Body of pancreas (tissue), 4 donors: Measurements from ENCODE around the gene RPS18. TPM values are rescaled to one million over a fixed set of nuclear protein-coding genes. Genes with fewer than 3 reads are reported as not detected.

Source experiments
- ATAC-seq: fragments of 150-250 bp; one replicate; pipeline ENCODE4 v1.9.1; 2016
- DNase-seq, 4 donors: peaks; one replicate each; pipeline ENCODE4 v3.0.0-alpha.2; 2019
- H3K27ac ChIP-seq, 4 donors: fragments of 200-600 bp; sonication (generic); 1 replicate in 3 of 4; 2 replicates in 1 of 4; pipeline versions ENCODE4 v1.5.1 to v1.6.1; 2016 to 2019; ENCODE audit warnings: mild to moderate bottlenecking in 1 of 4, mixed read lengths in 1 of 4, moderate library complexity in 1 of 4
- H3K27me3 ChIP-seq, 2 donors: fragments of 200-600 bp; sonication (generic); one replicate each; pipeline ENCODE4 v1.6.0; 2016; ENCODE audit warnings: mild to moderate bottlenecking in 1 of 2
- H3K36me3 ChIP-seq, 2 donors: fragments of 200-600 bp; sonication (generic); replicated peaks in 1 of 2; 2 replicates each; pipeline ENCODE4 v1.5.1; 2016; ENCODE audit warnings: low read depth in 2 of 2; ENCODE audit not compliant: insufficient read depth in 1 of 2
- H3K4me1 ChIP-seq: fragments of 200-600 bp; sonication (generic); one replicate; pipeline ENCODE4 v1.6.0; 2016
- H3K4me3 ChIP-seq, 2 donors: fragments of 200-600 bp; sonication (generic); 1 replicate in 1 of 2; 2 replicates in 1 of 2; pipeline ENCODE4 v1.5.1; 2016 to 2019
- H3K9me3 ChIP-seq, 3 donors: fragments of 200-600 bp; sonication (generic); 1 replicate in 2 of 3; 2 replicates in 1 of 3; pipeline ENCODE4 v1.5.1; 2016
- POLR2A ChIP-seq, 3 donors: fragments of 450-650 bp; IDR thresholded peaks; one replicate each; pipeline ENCODE4 v1.6.1; 2016; ENCODE audit warnings: antibody characterized with exemption in 3 of 3, mild to moderate bottlenecking in 2 of 3
- WGBS, 2 donors: methylation state at CpG; one replicate each; pipeline ENCODE4 v1.1.5; 2017; 5-methylcytosine and 5-hydroxymethylcytosine counted together
- intact Hi-C: fragments of 100-400 bp; cut with DNase I; formaldehyde crosslinking; loops from one replicate; pipeline ENCODE4 v1.15.1; 2023
- total RNA-seq, 2 donors: library from RNA; depleted of rRNA; stranded (reverse); fragments of >200 nt; gene quantifications; one replicate each; pipeline ENCODE4 v1.1.0, GENCODE V29; 2016
- TF ChIP-seq, protein P1 (sequence below), 7 experiments: fragments of 450-650 bp in 4 of 7; fragments of 200-600 bp in 3 of 7; sonication (generic) in 3 of 7; IDR thresholded peaks; one replicate each; pipeline ENCODE4 v1.5.1; 2016 to 2019; ENCODE audit warnings: antibody characterized with exemption in 7 of 7

The RPS18 gene
- total RNA-seq, 2 donors from 2014 or later = 772 to 1,608 TPM

DNA sequence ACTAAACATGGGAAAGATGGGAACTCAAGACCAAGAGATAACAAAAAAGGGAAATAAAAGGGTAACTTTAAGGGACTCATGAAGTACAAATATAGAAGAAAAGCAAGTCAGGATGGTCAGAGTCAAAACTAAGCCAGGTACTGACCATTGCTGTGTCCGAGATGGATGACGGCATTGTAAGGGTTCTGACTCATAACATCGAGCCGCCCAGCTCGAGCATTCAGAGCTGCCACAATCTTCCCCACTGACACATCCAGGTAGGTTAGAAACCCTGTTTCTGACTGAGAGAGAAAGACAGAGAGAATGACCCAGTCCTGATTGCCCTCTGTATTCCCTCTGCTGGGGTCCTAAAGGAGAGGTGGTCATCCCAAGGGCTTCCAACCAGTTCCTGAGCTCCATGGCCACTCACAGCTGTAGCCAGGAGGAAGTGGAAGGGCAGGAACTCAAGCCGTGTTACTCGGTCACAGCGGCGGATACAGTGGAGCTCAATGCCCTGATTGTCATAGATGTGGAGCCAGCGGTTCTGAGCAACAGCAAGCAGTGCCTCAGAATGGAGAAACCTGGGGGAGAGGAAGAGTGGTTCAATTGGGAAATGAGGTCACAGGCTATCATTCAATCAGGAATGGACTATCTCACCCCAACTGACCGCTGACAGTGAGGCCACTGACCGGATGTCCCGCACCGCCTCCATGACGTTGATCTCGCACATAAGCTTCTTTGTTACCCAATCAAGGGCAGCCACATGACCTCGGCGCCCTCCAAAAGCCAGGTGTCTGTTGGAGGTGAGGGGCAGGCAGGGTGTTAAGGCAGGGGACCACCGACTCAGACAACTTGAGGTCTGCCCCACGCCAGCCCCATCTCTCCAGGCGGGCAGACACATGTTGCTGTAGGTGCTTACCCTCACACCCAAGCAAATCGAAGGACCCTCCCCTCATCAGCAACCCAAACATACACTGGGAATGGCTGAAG is 15.4 kb downstream of the RPS18 start:
- Histone ChIP-seq H3K36me3 (peaks cover 0 to 6% of the 10 kb centered on the region in 2 donors), H3K27ac (no peak overlapping the region), H3K27me3 (no peaks in the 10 kb centered on the region), H3K4me3 (no peak overlapping the region), H3K9me3 (no peaks in the 10 kb centered on the region), H3K4me1 (peaks cover 25% of the 10 kb centered on the region)
- TF ChIP-seq, protein P1, sequence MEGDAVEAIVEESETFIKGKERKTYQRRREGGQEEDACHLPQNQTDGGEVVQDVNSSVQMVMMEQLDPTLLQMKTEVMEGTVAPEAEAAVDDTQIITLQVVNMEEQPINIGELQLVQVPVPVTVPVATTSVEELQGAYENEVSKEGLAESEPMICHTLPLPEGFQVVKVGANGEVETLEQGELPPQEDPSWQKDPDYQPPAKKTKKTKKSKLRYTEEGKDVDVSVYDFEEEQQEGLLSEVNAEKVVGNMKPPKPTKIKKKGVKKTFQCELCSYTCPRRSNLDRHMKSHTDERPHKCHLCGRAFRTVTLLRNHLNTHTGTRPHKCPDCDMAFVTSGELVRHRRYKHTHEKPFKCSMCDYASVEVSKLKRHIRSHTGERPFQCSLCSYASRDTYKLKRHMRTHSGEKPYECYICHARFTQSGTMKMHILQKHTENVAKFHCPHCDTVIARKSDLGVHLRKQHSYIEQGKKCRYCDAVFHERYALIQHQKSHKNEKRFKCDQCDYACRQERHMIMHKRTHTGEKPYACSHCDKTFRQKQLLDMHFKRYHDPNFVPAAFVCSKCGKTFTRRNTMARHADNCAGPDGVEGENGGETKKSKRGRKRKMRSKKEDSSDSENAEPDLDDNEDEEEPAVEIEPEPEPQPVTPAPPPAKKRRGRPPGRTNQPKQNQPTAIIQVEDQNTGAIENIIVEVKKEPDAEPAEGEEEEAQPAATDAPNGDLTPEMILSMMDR (IDR thresholded peaks at IDR 0.05) = no peak
- no peak for TF ChIP-seq POLR2A (IDR thresholded peaks at IDR 0.05)
- intact Hi-C loops = no loop called here
- no peak for DNase-seq
- ATAC-seq = no peak
- WGBS, 2 donors = 85 to 92% methylated on average over 17 to 22 of the region's 22 CpGs

DNA sequence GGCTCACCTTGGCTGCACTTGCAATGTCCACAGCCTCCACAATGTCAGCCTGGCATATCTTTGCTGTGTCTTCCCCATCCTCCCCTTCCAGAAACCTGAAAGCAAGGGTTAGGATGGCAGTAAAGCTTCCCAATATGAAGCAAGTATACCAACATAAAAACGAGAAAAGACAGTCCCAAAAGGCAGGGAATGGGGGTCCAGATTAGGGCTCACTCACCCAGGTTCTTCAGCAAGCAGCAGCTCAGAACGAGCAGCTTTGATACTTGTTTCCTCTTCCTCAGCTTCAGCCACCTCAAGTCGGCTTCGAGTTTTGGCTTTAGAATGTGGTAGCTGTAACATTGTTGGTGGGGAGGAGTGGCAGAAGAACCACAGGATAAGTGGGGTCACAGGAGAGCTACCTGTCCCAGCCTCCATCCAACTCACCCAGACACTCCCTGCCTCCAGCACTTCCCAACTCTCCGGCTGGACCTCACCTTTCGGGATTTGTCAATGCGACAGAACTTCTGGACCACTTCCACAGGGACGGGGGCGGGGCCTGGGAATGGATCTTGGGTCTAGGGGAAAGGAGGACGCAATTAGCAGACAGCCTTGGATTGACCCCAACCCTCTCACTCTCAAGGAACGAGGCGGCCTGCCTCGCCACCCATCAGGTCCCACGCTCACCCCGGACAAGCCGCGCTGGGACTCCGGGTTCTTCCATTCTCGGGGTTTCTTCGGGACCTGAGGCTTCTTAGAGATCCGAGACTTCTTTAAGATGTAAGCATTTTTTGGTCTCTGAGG is 16.5 kb downstream of the RPS18 start:
- DNase-seq = no peak
- H3K27ac ChIP-seq = peak overlapping the region in 3 of 4 donors; percentile 55 to 80 (median 65)

DNA sequence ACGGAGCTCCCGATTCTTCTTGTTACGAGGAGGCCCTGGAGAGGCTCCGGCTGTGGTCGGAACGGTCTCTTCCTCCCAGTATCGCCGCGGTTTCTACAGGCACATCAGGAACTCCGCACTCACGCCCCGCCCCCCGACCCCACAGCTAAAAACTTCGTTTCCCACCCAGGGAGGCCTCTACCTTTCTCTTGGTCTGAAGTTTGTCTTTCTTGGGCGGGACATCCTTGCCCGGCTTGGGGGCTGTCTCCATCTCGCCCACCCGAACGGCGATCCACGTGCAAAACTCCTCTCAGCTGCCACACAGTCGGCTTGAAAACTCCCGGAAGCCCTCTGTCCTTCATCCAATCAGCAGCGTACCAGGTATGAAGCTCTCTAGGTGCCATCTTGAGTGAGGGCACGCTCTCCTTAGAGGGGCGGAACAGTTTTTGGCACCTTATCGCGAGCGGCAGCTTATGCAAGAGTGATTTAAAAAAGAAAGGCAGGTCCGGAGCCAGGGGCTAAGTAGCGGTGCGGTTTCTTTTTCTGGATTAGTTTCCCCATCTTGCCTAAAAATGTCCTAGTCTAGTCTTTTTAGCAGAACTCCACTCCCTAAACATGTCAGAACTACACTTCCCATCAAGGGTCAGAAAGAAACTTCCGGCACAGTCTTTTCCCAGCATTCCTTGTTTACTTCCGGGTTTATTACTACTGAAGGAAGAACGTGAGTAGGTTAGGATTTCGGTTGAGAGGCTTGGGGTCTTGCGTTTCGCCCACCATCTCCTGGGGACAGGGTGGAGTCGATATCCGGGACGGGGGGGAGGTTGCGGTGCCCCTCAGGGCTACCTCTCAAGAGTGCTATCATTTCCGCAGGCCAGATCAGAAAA is 17.3 kb downstream of the RPS18 start, which contains the start of the genes PFDN6 and WDR46:
TSS of gene PFDN6 (plus strand) at position 681 of the 863 bp plus-strand sequence. CDS start 256 bp downstream, outside the sequence.
TSS of gene WDR46 (minus strand) at position 319 of the 863 bp plus-strand sequence. CDS start at position 250, 69 bp downstream.
- intact Hi-C loops = no loop called here
- TF ChIP-seq, protein P1 (IDR thresholded peaks at IDR 0.05) = no peak
- TF ChIP-seq POLR2A (IDR thresholded peaks at IDR 0.05) = peak in 1 of 3 donors; percentile 30
- H3K4me3 ChIP-seq = peak within 1 kb of the TSS; percentile 35 to 36
- H3K27ac ChIP-seq = peak within 1 kb of the TSS in 3 of 4 donors; percentile 55 to 80 (median 65)
- H3K9me3 ChIP-seq = no peaks in the 10 kb centered on the region
- 0% methylated on average over 37 to 43 of the region's 43 CpGs for WGBS, 2 donors
- H3K27me3 ChIP-seq = no peaks in the 10 kb centered on the region
- H3K36me3 ChIP-seq = peaks cover 0 to 6% of the 10 kb centered on the region in 2 donors
- H3K4me1 ChIP-seq = peaks cover 25% of the 10 kb centered on the region
- peak; percentile 78 to 86 (median 81) for DNase-seq
- peak; percentile 96 for ATAC-seq

More for the DNA sequence above, 16.5 kb downstream of the RPS18 start:
- H3K4me3 ChIP-seq = peak overlapping the region; percentile 35 to 36
- no peak for ATAC-seq
- H3K4me1 ChIP-seq = peaks cover 25% of the 10 kb centered on the region
- H3K27me3 ChIP-seq = no peaks in the 10 kb centered on the region
- TF ChIP-seq POLR2A (IDR thresholded peaks at IDR 0.05) = no peak
- 5 to 7% methylated on average over 8 to 21 of the region's 21 CpGs for WGBS, 2 donors
- intact Hi-C loops = no loop called here
- H3K9me3 ChIP-seq = no peaks in the 10 kb centered on the region
- peaks cover 0 to 6% of the 10 kb centered on the region in 2 donors for H3K36me3 ChIP-seq

DNA sequence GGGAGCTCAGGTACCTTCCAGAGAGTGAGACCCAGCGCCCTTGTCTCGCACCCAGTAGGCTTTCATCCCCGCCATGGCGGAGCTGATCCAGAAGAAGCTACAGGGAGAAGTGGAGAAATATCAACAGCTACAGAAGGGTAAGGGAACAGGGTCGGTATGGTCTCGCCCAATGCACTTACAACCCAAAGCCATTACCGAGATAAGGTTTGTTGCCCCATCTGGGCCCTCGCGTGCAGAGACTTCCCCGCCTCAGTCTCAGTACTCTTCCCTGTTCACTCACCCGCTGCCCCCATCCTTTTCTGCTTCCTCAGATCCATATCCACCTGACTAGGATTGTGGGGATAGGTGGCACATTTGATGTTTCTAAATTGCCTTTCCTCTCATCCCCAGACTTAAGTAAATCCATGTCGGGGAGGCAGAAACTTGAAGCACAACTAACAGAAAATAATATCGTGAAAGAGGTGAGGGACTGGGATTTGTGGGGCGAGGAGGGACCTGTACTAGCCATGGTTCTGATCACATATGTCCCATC is 18.0 kb downstream of the RPS18 start:
- 2 to 5% methylated on average over 10 to 14 of the region's 14 CpGs for WGBS, 2 donors

More for the DNA sequence above, 18.0 kb downstream of the RPS18 start:
- Histone ChIP-seq H3K4me3 (peak overlapping the region; percentile 35 to 36), H3K9me3 (no peaks in the 10 kb centered on the region), H3K27me3 (no peaks in the 10 kb centered on the region), H3K27ac (peak overlapping the region in 3 of 4 donors; percentile 55 to 80 (median 65)), H3K36me3 (peaks cover 0 to 6% of the 10 kb centered on the region in 2 donors), H3K4me1 (peaks cover 25% of the 10 kb centered on the region)
- no peak for DNase-seq
- intact Hi-C loops = no loop called here
- TF ChIP-seq POLR2A (IDR thresholded peaks at IDR 0.05) = no peak
- TF ChIP-seq, protein P1 (IDR thresholded peaks at IDR 0.05) = no peak
- peak; percentile 4 for ATAC-seq
